GM19463 (cell line): ENCODE results near the gene WDR33.

Experiments
- ATAC-seq: cut with Tn5 transposase; IDR thresholded peaks from one replicate; pipeline ENCODE4 v1.9.1; 2021; ENCODE audit warnings: mild to moderate bottlenecking, moderate library complexity; ENCODE audit not compliant: unreplicated experiment

The WDR33 gene

GRCh38 chr2:127721978-127722355 is 89.0 kb downstream of the WDR33 start:
- ATAC-seq: no peak

- no peak for ATAC-seq
These were observed 89.5 kb downstream of the WDR33 start for GRCh38 chr2:127721311-127721977.

GRCh38 chr2:127719301-127720218 is 91.4 kb downstream of the WDR33 start:
- ATAC-seq: no peak

GRCh38 chr2:127718271-127718670 is 92.7 kb downstream of the WDR33 start:
- no peak for ATAC-seq

GRCh38 chr2:127715778-127716449 is 95.1 kb downstream of the WDR33 start:
- ATAC-seq: no peak

GRCh38 chr2:127713562-127713961 is 97.4 kb downstream of the WDR33 start:
- ATAC-seq: no peak

GRCh38 chr2:127712999-127713398 is 98.0 kb downstream of the WDR33 start:
- no peak for ATAC-seq

- ATAC-seq: no peak
These were observed 101.6 kb downstream of the WDR33 start for GRCh38 chr2:127709336-127709735.

- no peak for ATAC-seq
These were observed 102.9 kb downstream of the WDR33 start for GRCh38 chr2:127707890-127708648.

- ATAC-seq: no peak
These were observed 104.6 kb downstream of the WDR33 start for GRCh38 chr2:127706215-127706990.

- no peak for ATAC-seq
These were observed 105.4 kb downstream of the WDR33 start for GRCh38 chr2:127705391-127706065.

- ATAC-seq: no peak
These were observed 106.2 kb downstream of the WDR33 start for GRCh38 chr2:127704641-127705390.

GRCh38 chr2:127703282-127703681 is 107.7 kb downstream of the WDR33 start:
- ATAC-seq: no peak

GRCh38 chr2:127702395-127703009 is 108.5 kb downstream of the WDR33 start:
- no peak for ATAC-seq

GRCh38 chr2:127701651-127702394 is 109.1 kb downstream of the WDR33 start:
- peak; percentile 41 for ATAC-seq

GRCh38 chr2:127701193-127701650 is 109.7 kb downstream of the WDR33 start, which contains the start of gene SFT2D3:
TSS of gene SFT2D3 (plus strand) at chr2:127701497. CDS start at chr2:127701529, 32 bp downstream.
- ATAC-seq: peak; percentile 59

GRCh38 chr2:127700527-127701192 is 110.3 kb downstream of the WDR33 start:
- peak; percentile 63 for ATAC-seq
